T1000 (cell line): ENCODE data around the gene OTUD5.

Experiments used
- DNase-seq: peaks from one replicate; lab custom pipeline; 2025; ENCODE audit warnings: mixed read lengths; lab: John Stamatoyannopoulos, UW

OTUD5 gene

GRCh38 chrX:48937054-48937907 is 20.1 kb downstream of the OTUD5 start:
- DNase-seq = no peak

- no peak for DNase-seq
Measured at GRCh38 chrX:48936429-48937053, 20.9 kb downstream of the OTUD5 start.

DNA sequence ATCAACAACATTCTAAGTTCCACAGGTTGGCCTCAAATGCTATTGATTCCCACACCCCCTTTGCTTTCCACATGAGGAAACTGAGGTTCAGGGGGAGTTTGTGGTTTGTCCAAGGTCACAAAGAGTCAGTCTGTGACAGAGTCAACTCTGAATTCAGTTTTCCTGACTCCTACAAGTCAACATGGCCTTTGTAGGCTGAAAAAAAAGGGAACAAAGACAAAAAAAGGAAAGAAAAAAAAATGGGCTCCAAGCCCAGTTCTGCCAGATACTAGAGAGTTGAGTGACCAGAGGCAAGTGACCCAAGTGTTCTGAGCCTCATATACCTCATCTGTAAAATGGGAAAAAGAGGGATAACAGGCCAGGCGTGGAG is 22.1 kb downstream of the OTUD5 start:
- no peak for DNase-seq

- DNase-seq = no peak
Measured at GRCh38 chrX:48934581-48935300, 22.7 kb downstream of the OTUD5 start.

- DNase-seq = no peak
Measured at GRCh38 chrX:48933757-48934156, 23.6 kb downstream of the OTUD5 start.

GRCh38 chrX:48927736-48928382 is 29.5 kb downstream of the OTUD5 start:
- DNase-seq = no peak

DNA sequence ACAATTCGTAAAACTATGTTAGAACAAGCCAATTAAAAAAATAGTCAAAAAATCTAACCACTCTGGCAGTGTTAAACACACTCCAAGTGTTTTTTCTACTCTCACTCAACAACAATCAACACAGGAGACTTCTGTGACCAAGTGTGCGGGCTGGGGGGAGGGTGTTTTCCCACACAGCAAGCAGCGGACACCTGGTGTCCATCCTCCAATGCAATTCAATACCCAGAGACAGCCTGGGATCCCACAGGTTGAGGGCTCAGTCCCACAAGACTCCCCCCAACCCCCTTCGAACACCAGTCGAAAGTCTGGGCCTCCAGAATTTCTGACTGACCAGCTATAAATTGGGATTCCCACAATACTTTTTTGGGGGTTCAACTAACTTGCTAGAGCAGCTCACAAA is 30.3 kb downstream of the OTUD5 start:
- no peak for DNase-seq

- DNase-seq = no peak
Measured at GRCh38 chrX:48924270-48924669, 33.1 kb downstream of the OTUD5 start.

DNA sequence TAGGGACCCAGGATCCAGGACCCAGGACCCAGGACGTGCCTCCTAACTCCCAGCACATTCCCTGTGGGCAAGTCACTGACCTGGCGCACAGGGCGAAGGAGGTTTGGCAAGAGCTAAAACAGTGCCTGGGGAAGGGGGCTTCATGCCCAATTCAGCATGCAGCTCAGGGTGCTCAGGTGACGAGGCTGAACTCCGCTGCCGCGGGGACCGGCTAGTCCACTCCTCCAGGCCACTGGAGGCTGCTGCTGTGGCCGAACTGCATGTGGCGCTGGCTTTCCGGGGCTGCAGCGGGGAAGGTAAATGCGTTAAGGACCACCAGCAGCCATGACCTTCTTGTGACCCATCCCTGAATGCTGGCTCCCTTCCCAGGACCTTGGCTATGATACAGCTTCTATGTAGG is 33.6 kb downstream of the OTUD5 start:
- no peak for DNase-seq

DNA sequence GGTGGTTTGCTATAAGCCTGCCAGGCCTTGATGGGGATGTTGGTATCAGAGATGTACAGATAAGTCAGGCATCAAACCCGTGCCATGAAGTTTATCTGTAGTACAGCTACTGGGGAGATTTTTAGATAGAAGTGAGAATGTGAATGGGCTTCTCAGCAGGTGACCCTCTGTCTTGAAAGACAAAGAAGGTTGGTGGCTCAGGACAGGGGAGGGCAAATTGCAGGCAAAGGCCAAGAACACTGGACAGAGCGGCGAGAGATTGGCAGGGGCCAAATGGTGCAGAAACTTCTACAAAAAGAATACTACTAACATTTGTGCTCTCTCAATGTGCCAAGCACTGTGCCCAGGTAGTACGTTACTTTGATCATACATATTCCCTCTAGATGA is 36.7 kb downstream of the OTUD5 start:
- DNase-seq = no peak

- DNase-seq = no peak
Measured at GRCh38 chrX:48919947-48920717, 37.3 kb downstream of the OTUD5 start.

DNA sequence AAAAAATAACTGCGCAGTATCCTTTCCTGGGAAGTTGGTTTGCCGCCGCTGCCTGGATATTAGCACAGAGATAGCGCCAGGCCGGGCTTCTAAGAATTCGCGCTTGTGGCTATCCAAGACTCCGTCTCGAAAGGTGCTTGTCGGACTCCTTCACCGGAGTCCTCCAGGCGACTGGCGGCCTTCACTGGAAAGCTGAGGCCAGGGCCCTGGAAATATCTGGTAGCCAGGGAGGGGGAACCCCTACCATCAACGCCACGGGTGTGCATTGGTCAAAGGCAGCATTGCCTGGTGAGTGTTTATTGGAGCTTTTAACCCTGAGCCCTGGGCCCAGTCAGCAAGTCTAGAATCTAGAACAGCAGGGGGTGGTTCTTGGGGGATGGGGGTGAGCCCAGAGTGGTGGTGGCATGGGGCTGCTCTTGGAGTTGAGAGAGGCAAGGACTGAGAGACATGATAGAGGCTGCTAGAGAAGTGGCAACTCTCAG is 38.0 kb downstream of the OTUD5 start:
- no peak for DNase-seq

DNA sequence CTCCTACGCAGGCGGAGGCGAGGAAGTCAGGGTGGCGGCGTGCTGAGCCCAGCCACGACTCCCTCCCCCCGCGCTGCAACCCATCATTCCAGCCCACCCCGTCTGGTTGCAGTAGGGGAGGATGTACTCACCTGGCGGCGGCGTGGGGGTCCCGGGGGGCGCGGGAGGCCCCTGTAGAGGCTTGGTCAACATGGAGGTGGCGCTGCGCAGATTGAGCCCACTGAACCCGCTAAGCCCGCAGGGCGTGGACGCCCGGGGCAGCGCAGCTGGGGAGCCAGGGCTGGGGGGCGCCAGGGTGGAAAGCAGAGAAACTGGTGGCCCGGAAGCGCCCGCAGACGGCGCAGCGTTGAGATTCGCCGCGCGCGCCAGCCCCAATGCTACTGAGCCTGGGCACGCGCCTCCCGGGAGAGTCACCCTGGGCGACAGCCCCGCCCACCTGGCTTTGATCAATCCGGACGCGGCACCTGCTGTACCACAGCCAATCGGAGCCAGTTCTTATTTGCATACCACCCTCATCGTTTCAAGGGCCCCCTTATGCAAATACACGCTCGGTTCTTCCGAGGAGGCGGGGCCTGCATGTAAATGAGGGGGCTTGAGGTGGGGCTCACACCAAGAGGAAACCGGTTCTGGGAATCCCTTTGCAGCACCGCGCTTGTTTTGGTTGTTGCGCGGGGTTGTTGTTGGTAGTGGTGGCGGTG is 38.6 kb downstream of the OTUD5 start, which contains the start of gene PIM2:
Gene PIM2, minus strand, starts transcription at position 382 of the 698 bp plus-strand sequence. Its CDS starts 190 bp downstream, at position 192.
- DNase-seq = peak; percentile 91

- DNase-seq = no peak
Measured at GRCh38 chrX:48918301-48918642, 39.1 kb downstream of the OTUD5 start.

DNA sequence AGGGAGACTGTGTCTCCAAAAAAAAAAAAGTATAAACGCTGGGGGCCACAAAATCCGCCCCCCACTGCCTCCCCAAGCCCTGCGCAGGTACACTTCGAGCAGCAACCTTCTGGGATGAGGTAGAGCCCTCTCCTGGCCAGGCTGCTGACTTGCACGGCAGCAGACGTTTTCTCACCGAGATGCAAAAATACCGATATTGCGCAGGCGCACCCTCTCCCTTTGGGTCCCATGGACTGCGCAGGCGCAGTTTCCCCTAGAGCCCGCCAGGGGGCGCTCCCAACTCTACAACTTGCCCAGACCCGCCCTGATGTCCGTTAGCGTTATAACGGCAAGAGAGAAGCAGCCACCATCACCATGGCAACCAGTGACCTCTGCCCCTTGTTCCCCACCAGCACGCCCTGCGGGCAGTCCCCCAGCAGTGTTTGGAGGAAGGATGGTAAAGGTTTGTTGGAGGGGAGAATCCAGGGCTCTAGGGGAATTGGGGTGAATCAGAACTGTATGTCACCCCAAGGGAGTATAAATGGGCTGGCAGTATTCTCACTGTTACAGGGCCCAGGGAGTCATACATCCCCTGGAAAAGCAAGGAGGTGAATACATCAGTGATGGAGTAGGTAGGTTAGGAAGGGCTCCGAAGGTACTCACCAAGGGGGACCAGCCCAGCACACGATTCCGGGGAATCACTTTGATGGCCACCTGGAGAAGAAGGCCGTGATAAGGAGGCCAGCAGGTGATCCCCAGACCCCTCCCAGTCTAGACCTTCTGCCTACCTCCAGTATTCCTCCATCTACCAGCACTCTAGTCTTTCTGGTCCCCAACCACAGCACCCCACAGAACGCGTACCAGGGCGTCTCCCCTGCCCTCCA is 40.0 kb downstream of the OTUD5 start:
- peak; percentile 94 for DNase-seq

GRCh38 chrX:48914593-48915493 is 42.6 kb downstream of the OTUD5 start:
- DNase-seq = no peak

DNA sequence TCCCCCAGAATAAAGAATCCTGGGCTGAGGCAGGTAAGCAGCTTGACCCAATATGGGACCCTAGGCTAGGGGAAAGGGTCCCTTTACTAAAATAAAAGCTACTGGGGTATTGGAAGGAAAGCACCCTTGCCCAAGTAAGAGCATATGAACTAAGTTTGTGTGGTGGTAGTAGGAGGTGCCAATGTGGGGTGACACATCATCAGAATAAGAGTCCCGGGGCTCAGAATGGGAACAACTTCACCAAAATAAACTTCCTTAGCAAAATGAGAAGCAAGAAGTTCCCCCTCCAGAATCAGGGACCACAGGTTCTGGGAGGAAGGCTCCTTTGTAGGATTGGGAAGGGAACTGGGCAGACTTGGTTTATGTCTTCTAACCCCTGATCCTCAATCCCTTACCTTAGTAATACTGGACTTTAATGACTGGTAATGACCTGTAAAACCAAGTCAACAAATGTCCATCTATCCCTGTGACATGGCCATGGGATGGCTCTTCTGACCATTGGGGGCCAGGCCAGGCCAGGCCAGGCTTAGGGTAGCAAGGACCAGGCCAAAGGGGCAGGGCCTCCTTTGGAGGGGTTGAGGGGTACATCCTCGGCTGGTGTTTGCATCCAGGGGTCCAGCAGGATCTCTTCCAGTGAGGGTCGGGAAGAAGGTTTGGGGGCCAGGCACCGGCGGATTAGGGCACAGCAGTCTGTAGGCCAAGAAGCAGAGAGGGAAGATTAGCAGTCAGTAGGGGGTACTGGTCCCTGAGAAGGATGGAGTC is 43.6 kb downstream of the OTUD5 start:
- DNase-seq = no peak
